Stimulated activated CD8-positive, alpha-beta memory T cell treated with anti-CD3 and anti-CD28 coated beads, Interleukin-15, amount 100 ng/mL, for 48 hours (primary cell): ENCODE measurements around the gene KCNH6.

Source experiments
- DNase-seq, 2 donors: peaks; one replicate each; pipeline ENCODE4 v3.0.0-alpha.2; 2020; ENCODE audit warnings: low read depth in 2 of 2

Gene KCNH6

DNA sequence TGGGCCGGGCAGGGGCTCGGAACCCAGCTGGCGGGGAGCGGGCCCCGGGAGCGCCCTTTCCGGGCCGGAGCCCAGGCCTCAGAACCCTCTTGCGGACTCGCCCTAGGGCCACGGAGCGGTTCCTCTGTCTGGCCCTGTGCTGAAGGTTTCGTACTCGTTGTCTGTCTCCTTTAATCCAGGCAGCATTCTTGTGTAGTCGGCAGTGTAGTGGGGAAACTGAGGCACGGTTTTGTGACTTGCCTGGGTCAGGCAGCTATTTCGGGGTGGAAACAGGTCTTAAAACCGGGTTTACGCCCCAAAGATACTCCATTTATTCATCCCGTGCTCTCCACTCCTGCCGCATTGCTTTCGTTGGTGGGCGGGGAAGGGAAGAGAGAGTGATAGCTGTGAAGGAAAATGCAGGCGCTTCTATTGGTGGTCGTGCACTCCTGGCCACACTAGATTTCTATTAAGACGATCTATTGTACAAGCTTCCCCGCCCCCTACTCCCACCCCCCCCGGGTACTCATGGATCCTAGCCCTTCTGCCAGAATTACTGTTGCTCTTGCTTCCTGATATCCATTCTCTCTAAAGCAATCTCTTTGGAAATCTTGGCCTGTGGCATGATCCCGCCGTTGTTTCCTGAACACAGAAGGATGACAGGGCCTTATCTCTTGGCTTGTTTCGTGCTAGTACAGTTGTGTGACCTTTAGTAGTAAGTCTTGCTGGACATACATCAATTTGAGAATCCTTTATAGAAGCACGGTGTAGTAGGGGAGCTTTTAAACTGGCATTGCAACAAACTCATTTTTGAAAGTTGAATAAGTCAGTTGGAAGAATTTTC is 27.9 kb downstream of the KCNH6 start:
- DNase-seq, result no peak

DNA sequence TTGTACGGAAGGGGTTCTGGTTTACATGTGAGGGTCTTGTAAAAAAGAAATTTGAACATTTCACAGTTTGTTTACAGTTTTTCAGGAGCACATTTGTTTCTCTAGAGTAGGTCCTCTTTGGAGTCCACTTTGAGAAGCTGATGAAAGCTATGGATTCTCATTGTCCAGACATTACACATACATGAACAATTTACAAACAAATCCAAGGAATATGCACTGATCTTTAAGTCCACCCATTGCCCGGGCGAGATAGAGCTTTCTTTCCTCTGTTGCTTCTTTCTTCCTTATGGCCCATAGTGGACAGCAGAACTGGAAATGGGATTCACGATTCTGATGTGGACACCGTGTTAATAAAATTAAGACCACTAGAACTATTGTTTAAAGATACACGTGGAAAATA is 29.1 kb downstream of the KCNH6 start:
- DNase-seq, result no peak

GRCh38 chr17:63555500-63556156 is 32.5 kb downstream of the KCNH6 start:
- DNase-seq, result no peak

DNA sequence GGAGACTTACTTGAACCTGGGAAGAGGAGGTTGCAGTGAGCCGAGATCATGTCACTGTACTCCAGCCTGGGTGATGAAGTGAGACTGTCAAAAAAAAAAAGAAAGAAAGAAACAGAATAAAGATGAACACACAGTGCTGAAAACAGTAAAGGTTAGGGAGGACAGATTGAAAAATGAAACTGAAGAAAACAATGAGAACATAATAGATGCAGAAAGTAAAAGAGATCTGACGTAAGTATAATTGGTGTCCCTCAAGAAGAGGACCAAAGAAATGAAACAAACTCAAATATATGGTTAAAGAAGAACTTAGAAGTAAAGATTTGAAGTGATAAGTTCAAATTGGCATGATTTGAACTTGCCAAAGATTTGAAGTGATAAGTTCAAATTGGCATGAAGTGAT is 34.3 kb downstream of the KCNH6 start:
- no peak for DNase-seq

DNA sequence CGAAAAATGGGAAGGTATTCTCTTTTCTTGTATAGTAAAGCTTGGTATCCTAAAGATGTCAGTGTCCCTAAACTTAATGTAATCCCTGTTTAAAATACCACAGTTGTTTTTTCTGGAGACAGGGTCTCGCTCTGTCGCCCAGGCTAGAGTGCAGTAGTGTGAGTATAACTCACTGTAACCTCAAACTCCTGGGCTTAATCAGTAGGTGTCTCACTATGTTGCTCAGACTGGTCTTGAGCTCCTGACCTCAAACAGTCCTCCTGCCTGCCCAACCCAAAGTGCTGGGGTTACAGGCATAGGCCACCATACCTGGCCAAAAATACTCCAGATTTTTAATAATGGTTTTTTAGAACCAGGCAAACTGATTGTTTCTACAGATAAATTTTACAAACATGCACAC is 35.3 kb downstream of the KCNH6 start:
- DNase-seq, result no peak

DNA sequence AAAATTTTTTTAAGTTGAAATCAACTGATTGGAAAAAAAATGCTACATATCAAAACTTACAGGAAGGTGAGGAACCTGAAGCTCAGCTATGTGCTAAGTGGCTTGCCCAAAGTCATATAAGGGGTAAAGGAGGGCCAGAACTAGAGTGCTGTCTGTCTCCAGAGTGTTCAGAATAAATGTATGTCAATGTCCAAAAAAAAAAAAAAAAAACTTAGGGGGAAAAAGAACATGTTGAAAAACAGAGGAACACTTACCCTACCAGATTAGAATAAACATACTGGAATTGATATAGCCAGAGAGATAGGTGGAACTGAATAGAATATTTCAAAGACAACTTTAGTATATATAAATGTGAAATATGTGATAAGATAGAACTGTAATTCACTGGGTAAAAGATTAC is 38.7 kb downstream of the KCNH6 start:
- DNase-seq, result no peak

DNA sequence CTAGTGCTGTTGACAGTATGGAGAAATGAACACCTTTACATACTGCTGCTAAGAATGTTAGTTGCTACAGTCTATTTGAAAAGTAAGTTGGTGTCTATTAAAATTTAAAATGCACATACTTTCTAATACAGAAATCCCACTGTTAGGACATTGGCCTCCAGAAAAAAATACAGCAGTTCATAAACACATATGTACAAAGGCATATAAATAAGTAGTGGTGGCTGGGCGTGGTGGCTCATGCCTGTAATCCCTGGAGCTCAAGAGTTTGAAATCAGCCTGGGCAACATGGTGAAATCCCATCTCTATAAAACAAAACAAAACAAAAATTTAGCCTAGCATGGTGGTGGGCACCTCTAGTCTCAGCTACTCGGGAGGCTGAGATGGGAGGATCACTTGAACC is 40.2 kb downstream of the KCNH6 start:
- no peak for DNase-seq

GRCh38 chr17:63564562-63564961 is 41.4 kb downstream of the KCNH6 start:
- no peak for DNase-seq

- DNase-seq, result no peak
Measured at GRCh38 chr17:63567229-63567628, 44.1 kb downstream of the KCNH6 start.

- no peak for DNase-seq
Measured at GRCh38 chr17:63568563-63568962, 45.4 kb downstream of the KCNH6 start.

DNA sequence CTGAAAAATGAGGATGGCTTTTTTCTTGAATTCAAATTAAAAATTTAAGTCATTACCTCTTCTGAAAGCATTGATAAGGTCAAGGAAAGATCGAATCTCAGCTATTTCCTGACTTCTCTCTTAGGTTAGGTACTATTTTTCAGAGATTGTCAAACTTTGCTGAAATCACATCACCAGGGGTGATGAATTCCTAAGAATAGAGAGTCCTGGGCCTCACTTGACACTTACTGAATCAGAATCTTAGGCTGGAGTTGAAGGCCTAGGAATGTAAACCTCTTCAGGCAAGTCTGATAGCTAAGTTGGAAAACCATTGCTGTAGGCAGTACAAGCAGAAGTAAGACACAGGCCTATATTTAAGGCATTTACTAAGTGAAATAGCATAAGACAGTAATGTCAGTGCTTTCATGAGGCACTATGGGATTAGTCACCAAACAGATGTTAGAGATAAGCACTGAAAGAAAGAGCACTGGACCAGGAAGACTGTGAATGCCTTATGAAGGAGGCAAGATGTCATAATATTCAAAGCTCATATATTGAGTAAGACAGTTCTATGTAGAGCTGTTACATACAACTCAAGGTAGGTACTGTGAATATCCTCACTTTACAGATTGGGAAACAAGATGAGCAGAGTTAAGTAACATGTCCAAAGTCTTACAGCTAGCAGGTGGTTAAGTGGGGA is 48.6 kb downstream of the KCNH6 start:
- DNase-seq, result no peak

- DNase-seq, result no peak
Measured at GRCh38 chr17:63573634-63574033, 50.5 kb downstream of the KCNH6 start.

GRCh38 chr17:63578027-63578768 is 55.0 kb downstream of the KCNH6 start:
- no peak for DNase-seq

GRCh38 chr17:63578769-63579111 is 55.6 kb downstream of the KCNH6 start:
- no peak for DNase-seq

- DNase-seq, result no peak
Measured at GRCh38 chr17:63579633-63580032, 56.5 kb downstream of the KCNH6 start.

GRCh38 chr17:63587770-63588169 is 64.6 kb downstream of the KCNH6 start:
- DNase-seq, result no peak

DNA sequence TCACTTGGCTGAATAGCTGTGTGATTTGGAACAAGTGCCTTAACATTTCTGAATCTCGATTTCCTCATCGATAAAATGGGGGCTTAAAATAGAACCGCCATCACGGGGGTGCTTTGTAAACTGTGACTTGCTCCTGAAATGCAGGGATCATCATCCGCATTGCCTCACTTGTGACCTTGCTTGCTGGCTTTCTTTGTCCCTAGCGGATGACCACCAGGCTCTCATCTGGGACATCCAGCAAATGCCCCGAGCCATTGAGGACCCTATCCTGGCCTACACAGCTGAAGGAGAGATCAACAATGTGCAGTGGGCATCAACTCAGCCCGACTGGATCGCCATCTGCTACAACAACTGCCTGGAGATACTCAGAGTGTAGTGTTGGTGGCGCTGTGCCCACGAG is 65.6 kb downstream of the KCNH6 start:
- DNase-seq, result no peak

DNA sequence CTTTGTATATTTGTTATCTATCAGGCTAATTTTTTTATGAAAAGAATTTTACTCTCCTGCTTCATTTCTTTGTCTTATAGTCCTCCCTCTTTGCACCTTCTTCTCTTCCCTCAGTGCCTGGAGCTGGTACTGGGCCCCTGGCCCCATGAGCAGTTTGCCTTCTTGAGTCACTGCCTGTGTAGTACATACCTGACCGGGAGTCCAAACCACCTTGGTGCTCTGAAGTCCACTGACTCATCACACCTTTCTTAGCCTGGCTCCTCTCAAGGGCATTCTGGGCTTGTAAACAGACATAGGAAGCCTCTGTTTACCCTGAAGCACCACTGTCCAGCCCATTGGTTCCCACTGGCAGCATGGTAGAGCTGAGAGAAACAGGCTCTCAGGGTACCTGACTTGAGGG is 66.5 kb downstream of the KCNH6 start:
- no peak for DNase-seq

DNA sequence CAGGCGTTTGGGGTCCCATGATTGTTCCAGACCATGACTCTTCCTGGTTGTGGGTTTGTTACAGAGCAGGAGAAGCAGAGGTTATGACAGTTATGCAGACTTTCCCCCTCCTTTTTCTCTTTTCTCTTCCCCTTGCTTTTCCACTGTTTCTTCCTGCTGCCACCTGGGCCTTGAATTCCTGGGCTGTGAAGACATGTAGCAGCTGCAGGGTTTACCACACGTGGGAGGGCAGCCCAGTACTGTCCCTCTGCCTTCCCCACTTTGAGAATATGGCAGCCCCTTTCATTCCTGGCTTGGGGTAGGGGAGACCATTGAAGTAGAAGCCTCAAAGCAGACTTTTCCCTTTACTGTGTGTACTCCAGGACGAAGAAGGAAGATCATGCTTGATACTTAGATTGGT is 69.6 kb downstream of the KCNH6 start:
- DNase-seq, result no peak

DNA sequence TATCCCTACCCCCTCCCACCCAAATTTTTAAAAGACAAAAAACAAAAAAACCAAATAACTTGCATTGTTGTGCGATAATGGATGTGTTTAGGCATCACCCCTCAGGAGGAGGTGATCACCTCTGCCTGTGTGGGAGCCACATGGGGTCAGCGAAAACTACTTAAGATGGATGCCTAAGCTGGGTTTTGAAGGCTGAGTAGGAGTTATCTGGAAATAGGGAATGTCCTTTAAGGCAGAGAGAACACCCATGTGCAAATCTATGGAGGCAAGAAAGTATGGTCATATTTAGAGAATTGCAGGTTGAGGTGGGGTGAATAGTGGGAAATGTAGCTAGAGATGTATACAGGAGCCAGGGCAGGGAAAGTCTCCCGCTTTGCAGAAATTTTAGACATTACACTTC is 72.0 kb downstream of the KCNH6 start:
- no peak for DNase-seq
